NCI-H1048 (cell line): ENCODE measurements around the gene ARMC2.
A peak's percentile ranks its signal among the peaks of the same experiment; 100 is the strongest.
"Not testable (repeated sequence)": the region's sequence is repeated elsewhere in the genome, so short reads cannot be mapped to it uniquely, and the experiment has no call there.

Experiments used
- DNase-seq: peaks from one replicate; lab custom pipeline; 2025; lab: John Stamatoyannopoulos, UW

Gene ARMC2

GRCh38 chr6:108835218-108835850, 12.9 kb upstream of the ARMC2 start:
- peak; percentile 22 for DNase-seq

GRCh38 chr6:108836061-108836460, 12.2 kb upstream of the ARMC2 start:
- DNase-seq, result no peak

GRCh38 chr6:108837236-108837971, 10.8 kb upstream of the ARMC2 start:
- no peak for DNase-seq

- no peak for DNase-seq
Measured at GRCh38 chr6:108838101-108838717, 10.0 kb upstream of the ARMC2 start.

- DNase-seq, result no peak
Measured at GRCh38 chr6:108839083-108839642, 9.1 kb upstream of the ARMC2 start.

GRCh38 chr6:108840919-108841318, 7.3 kb upstream of the ARMC2 start:
- DNase-seq, result no peak

- DNase-seq, result no peak
Measured at GRCh38 chr6:108841377-108841855, 6.8 kb upstream of the ARMC2 start.

- no peak for DNase-seq
Measured at GRCh38 chr6:108844135-108844534, 4.1 kb upstream of the ARMC2 start.

- DNase-seq, result no peak
Measured at GRCh38 chr6:108845145-108845544, 3.1 kb upstream of the ARMC2 start.

GRCh38 chr6:108846101-108846500, 2.1 kb upstream of the ARMC2 start:
- DNase-seq, result no peak

GRCh38 chr6:108846628-108847027, 1.6 kb upstream of the ARMC2 start:
- DNase-seq, result no peak

GRCh38 chr6:108847738-108848115, 495 bp upstream of the ARMC2 start:
- no peak for DNase-seq

- no peak for DNase-seq
Measured at GRCh38 chr6:108850669-108851465, 2.6 kb downstream of the ARMC2 start.

- no peak for DNase-seq
Measured at GRCh38 chr6:108851756-108852155, 3.5 kb downstream of the ARMC2 start.

- no peak for DNase-seq
Measured at GRCh38 chr6:108853077-108853476, 4.9 kb downstream of the ARMC2 start.

GRCh38 chr6:108862479-108863191, 14.4 kb downstream of the ARMC2 start:
- no peak for DNase-seq

GRCh38 chr6:108865751-108866286, 17.6 kb downstream of the ARMC2 start:
- not testable (repeated sequence) for DNase-seq

- DNase-seq, result no peak
Measured at GRCh38 chr6:108866798-108867197, 18.6 kb downstream of the ARMC2 start.

- DNase-seq, result no peak
Measured at GRCh38 chr6:108868647-108869046, 20.4 kb downstream of the ARMC2 start.

- DNase-seq, result no peak
Measured at GRCh38 chr6:108869876-108870275, 21.7 kb downstream of the ARMC2 start.

- no peak for DNase-seq
Measured at GRCh38 chr6:108870357-108870756, 22.1 kb downstream of the ARMC2 start.
